Pancreas (tissue), 10 donors: ENCODE results near the gene FALEC. TPM values are rescaled to one million over a fixed set of nuclear protein-coding genes. Genes with fewer than 3 reads are reported as not detected.

Experiments used
- ATAC-seq, 4 donors: fragments of 200-7000 bp; cut with Tn5 transposase; one replicate each; pipeline versions ENCODE4 v1.8.0 to v1.9.1; 2020; ENCODE audit warnings: mild to moderate bottlenecking in 4 of 4, moderate library complexity in 4 of 4
- DNase-seq, 6 donors: peaks; one replicate each; pipeline ENCODE4 v3.0.0-alpha.2; 2020
- FAIRE-seq: peaks from 2 replicates; lab custom pipeline; 2012; peaks lifted over from hg19 to GRCh38; lab: Jason Lieb, UNC
- H3K27ac ChIP-seq, 4 donors: fragments of 200-600 bp; sonication (generic); 1 replicate in 3 of 4; 2 replicates in 1 of 4; pipeline versions ENCODE4 v1.5.0 to v1.8.0; 2020
- H3K27me3 ChIP-seq, 4 donors: fragments of 200-600 bp; one replicate each; pipeline ENCODE4 v1.8.0; 2021
- H3K36me3 ChIP-seq, 3 donors: fragments of 200-600 bp; sonication (generic) in 1 of 3; one replicate each; pipeline versions ENCODE4 v1.5.0 to v1.8.0; 2020 to 2021
- H3K4me1 ChIP-seq, 3 donors: fragments of 200-600 bp; one replicate each; pipeline ENCODE4 v1.8.0; 2021
- H3K4me3 ChIP-seq, 4 donors: fragments of 200-600 bp; sonication (generic) in 2 of 4; one replicate each; pipeline versions ENCODE4 v1.5.0 to v1.8.0; 2020 to 2021
- H3K9me3 ChIP-seq, 4 donors: fragments of 200-600 bp; one replicate each; pipeline ENCODE4 v1.8.0; 2021
- CTCF ChIP-seq, 4 donors: fragments of 200-600 bp; sonication (generic) in 3 of 4; IDR thresholded peaks; one replicate each; pipeline versions ENCODE4 v1.5.0 to v1.8.0; 2021; ENCODE audit warnings: antibody characterized with exemption in 4 of 4
- WGBS, 2 donors: extraction: QIAGEN DNeasy Blood & Tissue Kit; methylation state at CpG; one replicate each; pipeline ENCODE4 v1.1.7; 2013; 5-methylcytosine and 5-hydroxymethylcytosine counted together
- intact Hi-C, 3 donors: fragments of 100-400 bp; cut with DNase I; formaldehyde crosslinking; loops; one replicate each; pipeline versions ENCODE4 v1.11.1 to v1.14.2; 2022
- polyA plus RNA-seq, 2 donors: library from polyadenylated mRNA; stranded (reverse); fragments of 200-250 nt; gene quantifications; one replicate each; pipeline ENCODE4 v1.2.3, GENCODE V29; 2013
- total RNA-seq, 6 donors: library from RNA; stranded (reverse); fragmentation: NEBNext Ultra II Directional in 4 of 6; extraction: Animal tissue kit (Norgen Biotek cat#: 25700) in 4 of 6; gene quantifications; one replicate each; pipeline versions ENCODE4 v1.2.1 to v1.2.4, GENCODE V29; 2021 to 2023
- donor health status: healthy with polysubstance abuse.
- donor health status: DM: no; HTN: no; CAD: no; lungs with moderate emphysema.
- donor health status: DM: no; HTN: no; CAD: no.
- donor health status: control.
- donor health status: control.
- donor health status: Bipolar disorder and iron deficiency.
- donor health status: DM: yes; HTN: yes; CAD: no.
- donor health status: DM: no; HTN: no; CAD: no.
- donor health status: DM: no; HTN: no; CAD: no.
- donor health status: DM: yes; HTN: yes; CAD: no.

The FALEC gene
- total and polyA plus RNA-seq, 8 donors, result not detected

DNA sequence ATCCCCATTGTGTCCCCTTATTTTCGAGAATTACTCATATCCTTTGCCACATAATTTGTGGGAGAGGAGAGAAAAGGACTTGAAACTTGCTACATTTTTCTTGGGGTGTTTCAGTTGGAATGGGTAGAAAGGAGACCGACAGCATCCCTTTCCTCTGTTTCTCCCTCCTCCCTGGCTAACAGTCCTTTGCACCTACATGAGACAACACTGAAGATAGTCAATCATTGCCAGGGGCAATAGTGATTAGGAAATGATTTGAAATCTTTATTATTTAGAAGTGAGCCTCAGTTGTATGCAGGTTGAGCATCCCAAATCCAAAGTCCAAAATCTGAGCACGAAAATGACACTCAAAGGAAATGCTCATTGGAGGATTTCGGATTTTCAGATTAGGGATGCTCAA, 36.2 kb upstream of the FALEC start:
- H3K4me1 ChIP-seq, result no peaks in the 10 kb centered on the region
- intact Hi-C loops, result no loop called here
- FAIRE-seq (no peak), ATAC-seq (no peak), DNase-seq (no peak)
- no peaks in the 10 kb centered on the region for H3K9me3 ChIP-seq
- H3K27ac ChIP-seq, result no peak overlapping the region
- H3K36me3 ChIP-seq, result no peaks in the 10 kb centered on the region
- 37 to 49% methylated on average over 4 of the region's 4 CpGs for WGBS, 2 donors
- no peak for TF ChIP-seq CTCF (IDR thresholded peaks at IDR 0.05)
- H3K4me3 ChIP-seq, result no peak overlapping the region
- no peaks in the 10 kb centered on the region for H3K27me3 ChIP-seq

GRCh38 chr1:150479927-150480352, 35.6 kb upstream of the FALEC start:
- no peak overlapping the region for H3K4me3 ChIP-seq
- no peaks in the 10 kb centered on the region for H3K9me3 ChIP-seq
- H3K27me3 ChIP-seq, result no peaks in the 10 kb centered on the region
- TF ChIP-seq CTCF (IDR thresholded peaks at IDR 0.05), result no peak
- H3K36me3 ChIP-seq, result no peaks in the 10 kb centered on the region
- no peak for ATAC-seq
- no peaks in the 10 kb centered on the region for H3K4me1 ChIP-seq
- DNase-seq, result no peak
- no peak overlapping the region for H3K27ac ChIP-seq
- FAIRE-seq, result no peak
- intact Hi-C loops, result no loop called here
- WGBS, 2 donors, result 38 to 44% methylated on average over 2 of the region's 2 CpGs

DNA sequence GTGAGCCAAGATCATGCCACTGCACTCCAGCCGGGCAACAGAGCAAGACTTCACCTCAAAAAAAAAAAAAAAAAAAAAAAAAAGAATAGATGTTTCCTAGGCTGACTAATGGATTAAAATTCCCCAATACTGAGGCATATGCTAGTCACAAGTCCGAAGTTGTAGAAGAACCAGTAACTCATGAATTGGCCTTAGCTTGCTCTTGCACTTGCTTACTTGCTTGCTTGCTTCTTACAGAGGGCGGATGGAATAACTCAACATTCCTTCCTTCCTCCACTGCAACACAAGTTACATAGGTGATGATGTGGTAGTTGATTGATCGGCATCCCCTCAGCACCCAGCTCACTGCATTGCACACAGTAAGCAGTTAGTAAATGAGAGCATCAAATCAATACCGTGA, 31.1 kb upstream of the FALEC start:
- intact Hi-C loops, result no loop called here
- 72 to 81% methylated on average over 5 of the region's 5 CpGs for WGBS, 2 donors
- Histone ChIP-seq H3K4me1 (peaks cover 5 to 9% (median 7%) of the 10 kb centered on the region in 3 donors), H3K27me3 (no peaks in the 10 kb centered on the region), H3K36me3 (no peaks in the 10 kb centered on the region), H3K27ac (no peak overlapping the region), H3K4me3 (no peak overlapping the region), H3K9me3 (no peaks in the 10 kb centered on the region)
- FAIRE-seq (no peak), DNase-seq (no peak), ATAC-seq (no peak)
- TF ChIP-seq CTCF (IDR thresholded peaks at IDR 0.05), result no peak

- DNase-seq (no peak), ATAC-seq (no peak), FAIRE-seq (no peak)
- 5 to 7% methylated on average over 2 of the region's 2 CpGs for WGBS, 2 donors
- peaks cover 5 to 9% (median 7%) of the 10 kb centered on the region in 3 donors for H3K4me1 ChIP-seq
- intact Hi-C loops, result no loop called here
- no peak for TF ChIP-seq CTCF (IDR thresholded peaks at IDR 0.05)
- no peaks in the 10 kb centered on the region for H3K36me3 ChIP-seq
- no peaks in the 10 kb centered on the region for H3K27me3 ChIP-seq
- no peak overlapping the region for H3K4me3 ChIP-seq
- no peak overlapping the region for H3K27ac ChIP-seq
- no peaks in the 10 kb centered on the region for H3K9me3 ChIP-seq
Measured at GRCh38 chr1:150484861-150485260, 30.7 kb upstream of the FALEC start.

GRCh38 chr1:150486966-150487762, 28.4 kb upstream of the FALEC start, which contains the start of gene TARS2:
TSS of gene TARS2 (plus strand) at chr1:150487419. CDS start at chr1:150487451, 32 bp downstream.
- Histone ChIP-seq H3K36me3 (peaks cover 0 to 1% (median 0%) of the 10 kb centered on the region in 3 donors), H3K4me1 (peaks cover 5 to 9% (median 7%) of the 10 kb centered on the region in 3 donors), H3K27ac (peak within 1 kb of the TSS; percentile 31 to 66 (median 36)), H3K9me3 (no peaks in the 10 kb centered on the region), H3K27me3 (no peaks in the 10 kb centered on the region), H3K4me3 (peak within 1 kb of the TSS; percentile 66 to 79 (median 74))
- peak in 3 of 4 donors; percentile 15 to 63 (median 33) for TF ChIP-seq CTCF (IDR thresholded peaks at IDR 0.05)
- 0 to 1% methylated on average over 30 of the region's 30 CpGs for WGBS, 2 donors
- FAIRE-seq (peak; percentile 26), ATAC-seq (peak; percentile 100), DNase-seq (peak; percentile 84 to 99 (median 94))
- intact Hi-C loops, result no loop called here
